HepG2 (cell line): Measurements from ENCODE around the gene FAM219A. TPM values are rescaled to one million over a fixed set of nuclear protein-coding genes. Genes with fewer than 3 reads are reported as not detected.

Source experiments
- ATAC-seq: fragments of 200-7000 bp; cut with Tn5 transposase; 3 replicates; pipeline ENCODE4 v1.9.1; 2020; ENCODE audit warnings: mild to moderate bottlenecking, moderate library complexity
- BruUV-seq: library from RNA; stranded (reverse); fragments of 400-500 nt; replicated peaks from 2 replicates; lab custom pipeline; 2021; lab: Mats Ljungman, UMichigan
- CTCF ChIA-PET: fragments of 300-600 bp; formaldehyde crosslinking; extraction: SDS; loops from one replicate; lab custom pipeline; 2021; ENCODE audit warnings: low total read pairs, inconsistent platforms, low intra/inter-chr PET ratio; lab: Yijun Ruan, JAX
- POLR2A ChIA-PET: fragments of 350-600 bp; sonication (Branson Sonifier 250); formaldehyde crosslinking; loops from one replicate; lab custom pipeline; 2020; ENCODE audit warnings: antibody characterized with exemption, inconsistent platforms; lab: Yijun Ruan, JAX
- DNase-seq: peaks from one replicate; pipeline ENCODE4 v3.0.0-alpha.2; 2015; ENCODE audit warnings: low spot score
- FAIRE-seq: peaks from 3 replicates; lab custom pipeline; 2011; peaks lifted over from hg19 to GRCh38; lab: Jason Lieb, UNC
- H2AFZ ChIP-seq: one replicate; pipeline ENCODE4 v1.6.1; 2011; ENCODE audit warnings: low read length, inconsistent platforms
- H3K27ac ChIP-seq: fragments of 300-600 bp; 3 replicates; pipeline ENCODE4 v1.8.0; 2011; ENCODE audit warnings: mixed run types, mild to moderate bottlenecking, mixed read lengths, low read length, inconsistent platforms; ENCODE audit not compliant: insufficient read depth; ENCODE audit errors: extremely low read length
- H3K27me3 ChIP-seq, 2 experiments: fragments of 200-600 bp in 1 of 2; 2 replicates in 1 of 2; 3 replicates in 1 of 2; pipeline versions ENCODE4 v1.6.0 to v1.8.0; 2011; ENCODE audit warnings: low read length in 2 of 2, mild to moderate bottlenecking in 2 of 2, moderate library complexity in 2 of 2, inconsistent platforms in 1 of 2; ENCODE audit not compliant: insufficient read depth in 2 of 2, control insufficient read depth in 1 of 2
- H3K36me3 ChIP-seq, 2 experiments: fragments of 200-600 bp in 1 of 2; replicated peaks in 1 of 2; 2 replicates in 1 of 2; 3 replicates in 1 of 2; pipeline versions ENCODE4 v1.5.1 to v1.8.0; 2011; ENCODE audit warnings: low read length in 2 of 2, inconsistent platforms in 1 of 2; ENCODE audit not compliant: insufficient read depth in 2 of 2, control insufficient read depth in 1 of 2
- H3K4me1 ChIP-seq: 2 replicates; pipeline ENCODE4 v1.5.1; 2012; ENCODE audit warnings: low read length, inconsistent platforms; ENCODE audit not compliant: insufficient read depth
- H3K4me2 ChIP-seq: 2 replicates; pipeline ENCODE4 v1.6.0; 2011; ENCODE audit warnings: low read depth, low read length, inconsistent platforms
- H3K4me3 ChIP-seq, 3 experiments: fragments of 200-600 bp in 1 of 3; sonication (generic), shearing (Covaris generic) in 1 of 3; replicated peaks in 1 of 3; 2 replicates each; pipeline ENCODE4 v1.5.1; 2011 to 2016; ENCODE audit warnings: low read length in 3 of 3, inconsistent platforms in 2 of 3, low read depth in 2 of 3, mild to moderate bottlenecking in 2 of 3, control low read depth in 1 of 3, mixed read lengths in 1 of 3; ENCODE audit not compliant: insufficient read depth in 1 of 3
- H3K79me2 ChIP-seq: one replicate; pipeline ENCODE4 v1.6.1; 2011; ENCODE audit warnings: low read length, inconsistent platforms; ENCODE audit not compliant: insufficient read depth
- H3K9ac ChIP-seq: 2 replicates; pipeline ENCODE4 v1.6.0; 2011; ENCODE audit warnings: mild to moderate bottlenecking, low read depth, low read length, inconsistent platforms; ENCODE audit not compliant: insufficient read depth
- H3K9me3 ChIP-seq: 2 replicates; pipeline ENCODE4 v1.5.1; 2012; ENCODE audit warnings: mild to moderate bottlenecking, low read length
- H4K20me1 ChIP-seq: 2 replicates; pipeline ENCODE4 v1.6.0; 2011; ENCODE audit warnings: inconsistent platforms, mild to moderate bottlenecking, low read length, moderate library complexity; ENCODE audit not compliant: insufficient read depth
- AGO2 ChIP-seq: fragments of 200-400 bp; formaldehyde crosslinking; optimal IDR thresholded peaks from 2 replicates; pipeline ENCODE3; 2017; ENCODE audit warnings: mild to moderate bottlenecking, low read depth, low read length, moderate library complexity
- RXRA ChIP-seq: sonication (generic); formaldehyde crosslinking; IDR thresholded peaks from 2 replicates; pipeline ENCODE4 v1.5.1; 2020; ENCODE audit warnings: missing genetic modification reagents
- ZC3H13 ChIP-seq: sonication (generic); formaldehyde crosslinking; IDR thresholded peaks from 2 replicates; pipeline ENCODE4 v1.8.1; 2023; ENCODE audit warnings: mild to moderate bottlenecking, missing genetic modification reagents, moderate library complexity
- WGBS: methylation state at CpG from one replicate; pipeline ENCODE4 v1.1.6; 2017; ENCODE audit warnings: low lambda C conversion rate; 5-methylcytosine and 5-hydroxymethylcytosine counted together
- in situ Hi-C: cut with HindIII; loops from 2 replicates; pipeline ENCODE4 v1.10.0; 2017; ENCODE audit warnings: low pct_unique_long_range_greater_than_20kb; ENCODE audit not compliant: extremely low pct_ligation_motif_present
- intact Hi-C: fragments of 100-400 bp; cut with micrococcal nuclease; formaldehyde crosslinking; loops from one replicate; pipeline ENCODE4 v1.10.0; 2022; ENCODE audit not compliant: unreplicated experiment
- polyA plus RNA-seq, 8 experiments: library from polyadenylated mRNA; depleted of rRNA in 3 of 8; stranded (reverse) in 7 of 8; unstranded in 1 of 8; fragments of >200 nt; fragmentation: Illumina TruSeq in 4 of 8; extraction: Trizol in 4 of 8; gene quantifications; 2 replicates each; pipeline versions ENCODE4 v1.2.1 to v1.2.3, GENCODE V29; 2011 to 2016; ENCODE audit warnings: low read depth in 4 of 8, missing spikeins in 1 of 8, mixed read lengths in 1 of 8; ENCODE audit not compliant: insufficient read depth in 1 of 8
- total RNA-seq, 5 experiments: library from RNA; depleted of rRNA; stranded (reverse); fragments of >200 nt; fragmentation: Illumina TruSeq; extraction: Trizol; gene quantifications; 2 replicates each; pipeline ENCODE4 v1.2.3, GENCODE V29; 2016; ENCODE audit warnings: low read depth in 1 of 5
- TF ChIP-seq, protein P1 (sequence below): fragments of 450-650 bp; IDR thresholded peaks from 2 replicates; pipeline ENCODE4 v1.6.1; 2017
- TF ChIP-seq, protein P2 (sequence below): sonication (generic); formaldehyde crosslinking; IDR thresholded peaks from 2 replicates; pipeline ENCODE4 v1.4.0; 2020; ENCODE audit warnings: mild to moderate bottlenecking, missing genetic modification reagents

Gene FAM219A
- total and polyA plus RNA-seq, 2 of the 13 experiments (the other 11 are each of a cell fraction or from before 2014, with no cell fraction given): 3.9 to 6.4 TPM

DNA sequence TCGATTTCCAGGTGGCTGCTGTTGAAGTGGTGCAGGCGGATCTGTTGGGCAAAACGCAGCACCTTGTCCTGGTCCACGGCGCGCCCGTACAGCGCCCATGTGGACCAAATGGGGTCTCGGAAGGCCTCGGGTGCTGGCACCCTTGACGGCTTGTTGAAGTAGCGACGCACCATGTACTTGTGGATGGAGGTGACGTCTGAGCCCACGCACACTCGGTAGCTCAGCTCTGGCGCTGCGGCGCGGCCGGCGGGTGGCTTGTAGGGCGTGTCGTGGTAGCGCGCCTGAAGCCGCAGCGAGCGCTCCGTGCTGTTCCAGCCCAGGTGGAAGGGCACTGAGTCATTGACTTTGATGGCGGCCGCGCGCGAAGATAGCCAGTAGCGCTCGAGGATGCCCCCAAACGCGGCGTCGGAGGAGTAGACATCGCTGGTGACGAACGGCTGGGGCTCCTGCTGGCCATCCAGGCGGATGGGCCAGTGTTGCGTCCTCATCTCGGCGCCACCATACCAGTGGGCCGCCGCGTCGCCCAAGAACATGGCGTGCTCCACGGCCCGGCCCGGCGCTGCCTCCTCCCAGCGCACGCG, 86.4 kb downstream of the FAM219A start:
- in situ Hi-C loops: no loop called here
- H3K27ac ChIP-seq: no peak overlapping the region
- no peak overlapping the region for H3K4me3 ChIP-seq
- H3K36me3 ChIP-seq: peaks cover 22 to 33% of the 10 kb centered on the region in 2 experiments
- POLR2A ChIA-PET: interaction anchor here (9.2 kb wide), 1 partner anchor 36 kb away, joined by 162 read pairs; no protein-coding TSS in a partner anchor
- WGBS: 98% methylated on average over 57 of the region's 60 CpGs
- TF ChIP-seq AGO2: peak; percentile 29
- TF ChIP-seq, protein P1, sequence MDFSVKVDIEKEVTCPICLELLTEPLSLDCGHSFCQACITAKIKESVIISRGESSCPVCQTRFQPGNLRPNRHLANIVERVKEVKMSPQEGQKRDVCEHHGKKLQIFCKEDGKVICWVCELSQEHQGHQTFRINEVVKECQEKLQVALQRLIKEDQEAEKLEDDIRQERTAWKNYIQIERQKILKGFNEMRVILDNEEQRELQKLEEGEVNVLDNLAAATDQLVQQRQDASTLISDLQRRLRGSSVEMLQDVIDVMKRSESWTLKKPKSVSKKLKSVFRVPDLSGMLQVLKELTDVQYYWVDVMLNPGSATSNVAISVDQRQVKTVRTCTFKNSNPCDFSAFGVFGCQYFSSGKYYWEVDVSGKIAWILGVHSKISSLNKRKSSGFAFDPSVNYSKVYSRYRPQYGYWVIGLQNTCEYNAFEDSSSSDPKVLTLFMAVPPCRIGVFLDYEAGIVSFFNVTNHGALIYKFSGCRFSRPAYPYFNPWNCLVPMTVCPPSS: no peak
- TF ChIP-seq, protein P2, sequence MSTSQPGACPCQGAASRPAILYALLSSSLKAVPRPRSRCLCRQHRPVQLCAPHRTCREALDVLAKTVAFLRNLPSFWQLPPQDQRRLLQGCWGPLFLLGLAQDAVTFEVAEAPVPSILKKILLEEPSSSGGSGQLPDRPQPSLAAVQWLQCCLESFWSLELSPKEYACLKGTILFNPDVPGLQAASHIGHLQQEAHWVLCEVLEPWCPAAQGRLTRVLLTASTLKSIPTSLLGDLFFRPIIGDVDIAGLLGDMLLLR (CRISPR knock-in tag): no peak
- TF ChIP-seq RXRA: peak; percentile 0; the same call in 1 of the 2 replicates
- 0 out of 2 replicates have a peak, but pooled peaks have one; percentile 7 for TF ChIP-seq ZC3H13 (CRISPR knock-in tag)
- TF ChIP-seq, all 625 proteins: peak for 3
- Histone ChIP-seq H3K9ac (no peak overlapping the region), H3K79me2 (peaks cover 22% of the 10 kb centered on the region), H3K4me1 (peaks cover 31% of the 10 kb centered on the region), H4K20me1 (no peaks in the 10 kb centered on the region), H3K4me2 (no peak overlapping the region), H2AFZ (no peak overlapping the region), H3K9me3 (peaks cover 6% of the 10 kb centered on the region; the same call in 1 of the 2 replicates), H3K27me3 (no peaks in the 10 kb centered on the region; a peak in 1 of 5 replicates)
- FAIRE-seq: no peak
- no TSS peak for BruUV-seq
- DNase-seq: no peak
- ATAC-seq: no peak
- intact Hi-C loops: no loop called here
- CTCF ChIA-PET: no interaction called here
